Gastrocnemius medialis (tissue), 4 donors: ENCODE measurements around the gene AKAP6. TPM values are rescaled to one million over a fixed set of nuclear protein-coding genes. Genes with fewer than 3 reads are reported as not detected.

Experiments used
- ATAC-seq, 2 donors: fragments of 150-250 bp; one replicate each; pipeline ENCODE4 v1.9.1; 2016
- DNase-seq, 2 donors: peaks; one replicate each; pipeline ENCODE4 v3.0.0-alpha.2; 2019
- H3K27ac ChIP-seq, 4 donors: fragments of 200-600 bp; sonication (generic); 1 replicate in 1 of 4; 2 replicates in 3 of 4; pipeline ENCODE4 v1.5.1; 2016 to 2018; ENCODE audit warnings: mild to moderate bottlenecking in 2 of 4, moderate library complexity in 1 of 4
- H3K27me3 ChIP-seq, 3 donors: fragments of 200-600 bp; sonication (generic) in 2 of 3; 1 replicate in 1 of 3; 2 replicates in 2 of 3; pipeline versions ENCODE4 v1.5.1 to v1.6.0; 2016 to 2019; ENCODE audit warnings: mild to moderate bottlenecking in 1 of 3, moderate library complexity in 1 of 3
- H3K36me3 ChIP-seq, 2 donors: fragments of 200-600 bp; sonication (generic) in 1 of 2; one replicate each; pipeline ENCODE4 v1.5.1; 2017 to 2018
- H3K4me1 ChIP-seq, 2 donors: fragments of 200-600 bp; sonication (generic) in 1 of 2; one replicate each; pipeline ENCODE4 v1.5.1; 2016 to 2017; ENCODE audit warnings: mild to moderate bottlenecking in 2 of 2
- H3K4me3 ChIP-seq, 4 donors: fragments of 200-600 bp; sonication (generic) in 3 of 4; 1 replicate in 1 of 4; 2 replicates in 3 of 4; pipeline ENCODE4 v1.5.1; 2016 to 2019; ENCODE audit warnings: mild to moderate bottlenecking in 2 of 4
- H3K9me3 ChIP-seq, 3 donors: fragments of 200-600 bp; sonication (generic) in 2 of 3; 1 replicate in 1 of 3; 2 replicates in 2 of 3; pipeline ENCODE4 v1.5.1; 2016 to 2019
- CTCF ChIP-seq, 5 experiments: fragments of 450-650 bp in 3 of 5; fragments of 200-600 bp in 2 of 5; sonication (generic) in 2 of 5; IDR thresholded peaks in 4 of 5; conservative IDR thresholded peaks in 1 of 5; 1 replicate in 4 of 5; 2 replicates in 1 of 5; pipeline ENCODE4 v1.5.1; 2016 to 2019; ENCODE audit warnings: antibody characterized with exemption in 5 of 5, mild to moderate bottlenecking in 3 of 5, moderate library complexity in 3 of 5
- POLR2A ChIP-seq, 2 donors: fragments of 450-650 bp; IDR thresholded peaks; one replicate each; pipeline ENCODE4 v1.6.1; 2017; ENCODE audit warnings: antibody characterized with exemption in 2 of 2, mild to moderate bottlenecking in 2 of 2, moderate library complexity in 2 of 2
- in situ Hi-C, 4 donors: fragments of 200-750 bp; cut with MboI; loops; one replicate each; pipeline versions ENCODE4 v1.15.0 to v1.8.0; 2017; ENCODE audit warnings: low sequenced_read_pairs in 4 of 4
- intact Hi-C: fragments of 100-400 bp; cut with DNase I; formaldehyde crosslinking; loops from one replicate; pipeline ENCODE4 v1.15.1; 2023; ENCODE audit warnings: low total_unique reads
- total RNA-seq, 4 donors: library from RNA; depleted of rRNA; stranded (reverse); fragments of >200 nt; gene quantifications; one replicate each; pipeline versions ENCODE4 v1.1.0 to v1.2.3, GENCODE V29; 2016

AKAP6 gene
- total RNA-seq, 4 donors from 2014 or later = 23.2 to 59.2 (median 32.1) TPM

DNA sequence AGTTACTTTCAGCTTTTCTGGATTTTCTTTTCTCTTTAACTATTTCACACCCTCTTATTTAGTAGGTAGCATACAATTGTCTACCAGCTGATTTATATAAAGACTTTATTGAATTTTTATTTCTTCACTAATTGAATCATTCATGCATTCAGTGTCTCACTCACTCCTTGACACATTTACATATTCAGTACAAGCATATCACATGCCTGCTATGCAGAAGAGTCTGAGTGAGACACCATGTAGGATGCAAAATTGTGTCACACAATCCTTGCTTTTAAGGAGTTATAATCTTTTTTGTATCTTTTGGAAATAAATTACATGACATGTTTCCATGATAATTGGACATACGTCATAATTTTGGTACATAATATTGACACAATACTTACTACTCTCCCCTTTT lies 83.0 kb downstream of the AKAP6 start:
- H3K9me3 ChIP-seq = no peaks in the 10 kb centered on the region
- in situ Hi-C loops (no loop called here), intact Hi-C loops (no loop called here)
- ATAC-seq (no peak), DNase-seq (no peak)
- H3K4me1 ChIP-seq = peaks cover 2 to 11% of the 10 kb centered on the region in 2 donors
- no peaks in the 10 kb centered on the region for H3K27me3 ChIP-seq
- TF ChIP-seq POLR2A (IDR thresholded peaks at IDR 0.05) = no peak
- no peak for TF ChIP-seq CTCF (IDR thresholded peaks at IDR 0.05 in 4 of 5, conservative IDR thresholded peaks at IDR 0.05 in 1 of 5)
- H3K27ac ChIP-seq = no peak overlapping the region
- no peak overlapping the region for H3K4me3 ChIP-seq
- no peaks in the 10 kb centered on the region for H3K36me3 ChIP-seq

- intact Hi-C loops = no loop called here
- ATAC-seq = no peak
- in situ Hi-C loops = no loop called here
These were observed 83.4 kb downstream of the AKAP6 start for GRCh38 chr14:32412532-32412931.

GRCh38 chr14:32413967-32414640 lies 85.0 kb downstream of the AKAP6 start:
- Histone ChIP-seq H3K4me3 (no peak overlapping the region), H3K27ac (no peak overlapping the region), H3K27me3 (no peaks in the 10 kb centered on the region), H3K9me3 (no peaks in the 10 kb centered on the region), H3K4me1 (peaks cover 16 to 23% of the 10 kb centered on the region in 2 donors), H3K36me3 (no peaks in the 10 kb centered on the region)
- TF ChIP-seq POLR2A (IDR thresholded peaks at IDR 0.05) = no peak
- TF ChIP-seq CTCF (IDR thresholded peaks at IDR 0.05 in 4 of 5, conservative IDR thresholded peaks at IDR 0.05 in 1 of 5) = no peak
- ATAC-seq (no peak), DNase-seq (no peak)
- in situ Hi-C loops (no loop called here), intact Hi-C loops (no loop called here)

More at GRCh38 chr14:32412532-32412931, 83.4 kb downstream of the AKAP6 start:
- H3K27ac ChIP-seq = no peak overlapping the region
- no peak overlapping the region for H3K4me3 ChIP-seq
- no peaks in the 10 kb centered on the region for H3K27me3 ChIP-seq
- H3K36me3 ChIP-seq = no peaks in the 10 kb centered on the region
- no peaks in the 10 kb centered on the region for H3K9me3 ChIP-seq
- no peak for DNase-seq
- no peak for TF ChIP-seq POLR2A (IDR thresholded peaks at IDR 0.05)
- no peak for TF ChIP-seq CTCF (IDR thresholded peaks at IDR 0.05 in 4 of 5, conservative IDR thresholded peaks at IDR 0.05 in 1 of 5)
- peaks cover 6 to 15% of the 10 kb centered on the region in 2 donors for H3K4me1 ChIP-seq

DNA sequence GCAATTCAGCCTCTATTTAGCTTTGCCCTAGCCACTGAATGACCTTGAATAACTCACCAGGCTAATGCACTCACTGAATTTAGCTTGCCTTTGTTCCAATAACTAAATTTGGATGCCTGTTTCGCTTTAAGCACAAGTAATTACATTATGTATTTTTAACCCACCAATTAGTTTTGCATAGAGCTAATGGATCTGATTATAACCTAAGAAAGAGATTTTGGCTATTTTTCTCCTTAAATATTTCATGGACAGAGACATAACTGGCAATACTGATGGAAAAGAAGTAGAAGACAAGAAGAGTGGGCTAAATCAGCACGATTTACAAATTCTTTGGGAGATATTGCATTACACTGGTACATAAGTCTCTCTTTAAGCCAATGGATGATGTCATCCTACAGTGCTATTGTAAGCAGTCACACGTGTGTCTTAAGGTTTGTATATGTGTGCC lies 85.7 kb downstream of the AKAP6 start:
- TF ChIP-seq POLR2A (IDR thresholded peaks at IDR 0.05) (no peak), CTCF (IDR thresholded peaks at IDR 0.05 in 4 of 5, conservative IDR thresholded peaks at IDR 0.05 in 1 of 5) (no peak)
- no peaks in the 10 kb centered on the region for H3K36me3 ChIP-seq
- no peaks in the 10 kb centered on the region for H3K9me3 ChIP-seq
- no peak for DNase-seq
- intact Hi-C loops (no loop called here), in situ Hi-C loops (no loop called here)
- no peak overlapping the region for H3K27ac ChIP-seq
- ATAC-seq = no peak
- peaks cover 16 to 23% of the 10 kb centered on the region in 2 donors for H3K4me1 ChIP-seq
- H3K27me3 ChIP-seq = no peaks in the 10 kb centered on the region
- H3K4me3 ChIP-seq = no peak overlapping the region
